Karpas-422 (cell line): Measurements from ENCODE around the gene IPCEF1. TPM values are rescaled to one million over a fixed set of nuclear protein-coding genes. Genes with fewer than 3 reads are reported as not detected.

Experiments used
- DNase-seq: peaks from one replicate; pipeline ENCODE4 v3.0.0-alpha.2; 2015
- H2AFZ ChIP-seq: fragments of 200-600 bp; sonication (generic); 2 replicates; pipeline ENCODE4 v1.6.1; 2014; ENCODE audit warnings: antibody characterized with exemption, low read length, mixed read lengths
- H3K27ac ChIP-seq: fragments of 200-600 bp; sonication (generic); 2 replicates; pipeline ENCODE4 v1.5.1; 2014; ENCODE audit warnings: mild to moderate bottlenecking, low read length, moderate library complexity
- H3K27me3 ChIP-seq: fragments of 200-600 bp; sonication (generic); 2 replicates; pipeline ENCODE4 v1.6.1; 2014; ENCODE audit warnings: low read length, mixed read lengths
- H3K36me3 ChIP-seq: fragments of 200-600 bp; sonication (generic); 2 replicates; pipeline ENCODE4 v1.6.1; 2014; ENCODE audit warnings: low read length, mixed read lengths; ENCODE audit not compliant: insufficient read depth
- H3K4me1 ChIP-seq: fragments of 200-600 bp; sonication (generic); 2 replicates; pipeline ENCODE4 v1.6.1; 2014; ENCODE audit warnings: mild to moderate bottlenecking, low read length, mixed read lengths
- H3K4me2 ChIP-seq: fragments of 200-600 bp; sonication (generic); 2 replicates; pipeline ENCODE4 v1.6.1; 2014; ENCODE audit warnings: low read length, low read depth, mild to moderate bottlenecking; ENCODE audit not compliant: poor library complexity, severe bottlenecking
- H3K4me3 ChIP-seq: fragments of 200-600 bp; sonication (generic); 2 replicates; pipeline ENCODE4 v1.5.1; 2014; ENCODE audit warnings: mild to moderate bottlenecking, antibody characterized with exemption, low read length, mixed read lengths
- H3K79me2 ChIP-seq: fragments of 200-600 bp; sonication (generic); 2 replicates; pipeline ENCODE4 v1.6.1; 2014; ENCODE audit warnings: mild to moderate bottlenecking, low read length, mixed read lengths
- H3K9ac ChIP-seq: fragments of 200-600 bp; sonication (generic); 2 replicates; pipeline ENCODE4 v1.6.0; 2014; ENCODE audit warnings: low read length
- H3K9me2 ChIP-seq: fragments of 200-600 bp; sonication (generic), shearing (Covaris generic); replicated peaks from 2 replicates; pipeline ENCODE4 v1.6.0; 2014; ENCODE audit warnings: mild to moderate bottlenecking, low read length, moderate library complexity; ENCODE audit not compliant: insufficient read depth
- H3K9me3 ChIP-seq: fragments of 300-700, 200-600 bp; sonication (generic); 2 replicates; pipeline ENCODE4 v1.6.1; 2014; ENCODE audit warnings: low read length, mixed read lengths
- H4K20me1 ChIP-seq: fragments of 200-600 bp; sonication (generic); 2 replicates; pipeline ENCODE4 v1.6.1; 2014; ENCODE audit warnings: mild to moderate bottlenecking, antibody characterized with exemption, low read length, low read depth; ENCODE audit not compliant: insufficient read depth
- total RNA-seq: library from RNA; depleted of rRNA; stranded (reverse); fragments of >200 nt; shearing (Covaris generic); gene quantifications from 2 replicates; pipeline ENCODE4 v1.2.3, GENCODE V29; 2014; ENCODE audit warnings: low replicate concordance

IPCEF1 gene
- total RNA-seq, 1 experiment from 2014 or later, result not detected

DNA sequence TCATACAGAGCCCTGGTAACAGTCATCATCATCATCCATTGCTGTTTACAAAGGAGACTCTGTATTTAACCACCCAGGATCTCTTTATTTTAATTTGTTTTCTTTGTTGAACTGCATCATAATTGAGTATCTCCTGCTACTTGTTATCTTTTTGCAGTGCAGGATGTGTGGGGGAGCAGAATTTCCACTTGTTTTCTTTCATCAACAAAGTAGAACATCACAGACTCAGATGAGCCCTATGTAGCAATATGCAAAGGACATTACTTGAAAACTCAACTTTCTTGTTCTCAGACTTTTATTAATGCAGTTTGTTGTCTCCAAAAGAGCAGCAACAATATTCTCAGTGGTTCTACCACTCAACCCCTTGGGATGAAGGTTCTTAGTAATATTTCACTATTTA, 38.7 kb upstream of the IPCEF1 start:
- Histone ChIP-seq H2AFZ (no peak overlapping the region), H3K9me3 (no peaks in the 10 kb centered on the region), H3K27me3 (no peaks in the 10 kb centered on the region), H3K4me1 (no peaks in the 10 kb centered on the region), H3K27ac (no peak overlapping the region), H3K9ac (no peak overlapping the region), H3K36me3 (no peaks in the 10 kb centered on the region), H3K4me2 (no peak overlapping the region), H3K79me2 (no peaks in the 10 kb centered on the region), H3K4me3 (no peak overlapping the region), H3K9me2 (no peaks in the 10 kb centered on the region), H4K20me1 (no peaks in the 10 kb centered on the region)
- DNase-seq, result no peak

DNA sequence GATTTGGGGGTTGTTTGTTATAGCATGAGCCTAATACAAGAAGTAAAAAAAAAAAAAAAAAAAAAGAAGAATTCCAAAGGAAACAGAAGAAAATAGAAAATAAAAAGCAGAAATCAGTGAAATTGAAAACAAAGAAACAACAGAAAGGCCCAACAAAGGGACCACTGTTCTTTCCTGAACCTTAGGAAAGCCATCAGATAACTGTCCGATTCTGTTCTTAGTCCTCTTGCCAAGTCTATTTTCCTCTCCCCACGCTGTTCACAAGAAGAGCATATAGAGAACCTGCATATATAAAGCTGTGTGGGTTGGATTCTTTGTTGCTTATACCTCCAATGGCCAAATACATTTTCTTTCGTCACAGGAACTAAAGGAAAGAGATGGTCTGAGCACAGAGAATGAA, 38.0 kb upstream of the IPCEF1 start:
- no peaks in the 10 kb centered on the region for H4K20me1 ChIP-seq
- no peak overlapping the region for H2AFZ ChIP-seq
- no peak overlapping the region for H3K27ac ChIP-seq
- H3K4me1 ChIP-seq, result no peaks in the 10 kb centered on the region
- H3K9ac ChIP-seq, result no peak overlapping the region
- DNase-seq, result no peak
- H3K27me3 ChIP-seq, result 0 out of 2 replicates have a peak, but pooled peaks cover 2% of the 10 kb centered on the region
- no peak overlapping the region for H3K4me3 ChIP-seq
- H3K36me3 ChIP-seq, result no peaks in the 10 kb centered on the region
- H3K79me2 ChIP-seq, result no peaks in the 10 kb centered on the region
- H3K9me3 ChIP-seq, result no peaks in the 10 kb centered on the region
- no peaks in the 10 kb centered on the region for H3K9me2 ChIP-seq
- no peak overlapping the region for H3K4me2 ChIP-seq

DNA sequence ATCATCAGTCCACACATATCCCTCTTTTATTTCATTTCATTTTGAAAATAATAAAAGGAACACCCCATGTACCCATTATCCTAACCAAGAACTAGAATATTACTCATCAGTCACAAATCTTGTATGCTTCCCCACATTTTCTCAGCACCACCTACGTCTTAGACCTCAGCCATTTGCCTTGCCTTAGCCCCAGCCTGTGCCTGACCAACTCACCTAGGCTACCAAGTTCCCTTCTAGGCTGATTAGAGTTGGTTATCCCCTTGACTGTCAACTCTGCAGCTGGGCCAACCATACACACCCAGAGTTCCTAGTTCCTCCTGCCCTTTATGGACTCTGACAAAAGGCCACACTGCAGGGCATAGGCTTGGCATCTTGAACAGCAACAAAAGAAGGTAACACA, 33.4 kb upstream of the IPCEF1 start:
- H3K27me3 ChIP-seq, result 0 out of 2 replicates have a peak, but pooled peaks cover 2% of the 10 kb centered on the region

GRCh38 chr6:154388803-154389202, 32.2 kb upstream of the IPCEF1 start:
- no peak overlapping the region for H3K27ac ChIP-seq
- H2AFZ ChIP-seq, result no peak overlapping the region
- H3K9me2 ChIP-seq, result no peaks in the 10 kb centered on the region
- 0 out of 2 replicates have a peak, but pooled peaks cover 2% of the 10 kb centered on the region for H3K27me3 ChIP-seq
- DNase-seq, result no peak
- no peaks in the 10 kb centered on the region for H3K79me2 ChIP-seq
- H3K9ac ChIP-seq, result no peak overlapping the region
- no peaks in the 10 kb centered on the region for H3K4me1 ChIP-seq
- H3K36me3 ChIP-seq, result no peaks in the 10 kb centered on the region
- H3K4me3 ChIP-seq, result no peak overlapping the region
- H4K20me1 ChIP-seq, result no peaks in the 10 kb centered on the region
- H3K4me2 ChIP-seq, result no peak overlapping the region
- H3K9me3 ChIP-seq, result no peaks in the 10 kb centered on the region

More for the DNA sequence above, 33.4 kb upstream of the IPCEF1 start:
- Histone ChIP-seq H3K79me2 (no peaks in the 10 kb centered on the region), H2AFZ (no peak overlapping the region), H3K4me2 (no peak overlapping the region), H3K9me3 (no peaks in the 10 kb centered on the region), H3K9me2 (no peaks in the 10 kb centered on the region), H3K9ac (no peak overlapping the region), H3K36me3 (no peaks in the 10 kb centered on the region), H4K20me1 (no peaks in the 10 kb centered on the region), H3K27ac (no peak overlapping the region), H3K4me1 (no peaks in the 10 kb centered on the region), H3K4me3 (no peak overlapping the region)
- DNase-seq, result no peak

GRCh38 chr6:154386848-154387717, 30.5 kb upstream of the IPCEF1 start:
- H3K27ac ChIP-seq, result no peak overlapping the region
- no peaks in the 10 kb centered on the region for H3K9me2 ChIP-seq
- H3K9me3 ChIP-seq, result no peaks in the 10 kb centered on the region
- no peak overlapping the region for H3K4me3 ChIP-seq
- no peaks in the 10 kb centered on the region for H3K4me1 ChIP-seq
- no peaks in the 10 kb centered on the region for H4K20me1 ChIP-seq
- 0 out of 2 replicates have a peak, but pooled peaks cover 2% of the 10 kb centered on the region for H3K27me3 ChIP-seq
- H2AFZ ChIP-seq, result no peak overlapping the region
- H3K36me3 ChIP-seq, result no peaks in the 10 kb centered on the region
- no peaks in the 10 kb centered on the region for H3K79me2 ChIP-seq
- H3K9ac ChIP-seq, result no peak overlapping the region
- no peak for DNase-seq
- H3K4me2 ChIP-seq, result no peak overlapping the region

DNA sequence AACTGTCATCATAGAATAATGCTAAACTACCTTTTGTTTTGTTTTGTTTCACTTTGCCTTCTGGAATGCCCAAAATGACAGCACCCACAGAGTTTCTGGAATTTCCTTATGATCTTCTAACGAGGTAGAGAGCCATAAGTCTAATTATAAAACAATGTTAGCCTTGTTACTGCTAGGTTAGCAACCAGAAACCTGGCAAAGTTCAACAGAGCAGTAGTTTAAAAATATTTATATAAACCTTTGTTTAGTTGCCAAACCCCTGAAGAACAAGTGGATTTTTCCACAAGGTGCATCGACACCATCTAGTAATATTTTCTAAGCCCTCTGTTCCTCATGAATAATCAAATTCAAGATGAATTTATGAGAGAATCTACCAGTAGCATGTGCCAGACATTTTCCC, 27.6 kb upstream of the IPCEF1 start:
- no peak overlapping the region for H3K4me3 ChIP-seq
- H3K4me2 ChIP-seq, result no peak overlapping the region
- no peaks in the 10 kb centered on the region for H3K4me1 ChIP-seq
- DNase-seq, result no peak
- H4K20me1 ChIP-seq, result no peaks in the 10 kb centered on the region
- H3K27ac ChIP-seq, result no peak overlapping the region
- H2AFZ ChIP-seq, result no peak overlapping the region
- no peaks in the 10 kb centered on the region for H3K9me2 ChIP-seq
- H3K9me3 ChIP-seq, result no peaks in the 10 kb centered on the region
- H3K9ac ChIP-seq, result no peak overlapping the region
- no peaks in the 10 kb centered on the region for H3K27me3 ChIP-seq
- no peaks in the 10 kb centered on the region for H3K79me2 ChIP-seq
- H3K36me3 ChIP-seq, result no peaks in the 10 kb centered on the region

DNA sequence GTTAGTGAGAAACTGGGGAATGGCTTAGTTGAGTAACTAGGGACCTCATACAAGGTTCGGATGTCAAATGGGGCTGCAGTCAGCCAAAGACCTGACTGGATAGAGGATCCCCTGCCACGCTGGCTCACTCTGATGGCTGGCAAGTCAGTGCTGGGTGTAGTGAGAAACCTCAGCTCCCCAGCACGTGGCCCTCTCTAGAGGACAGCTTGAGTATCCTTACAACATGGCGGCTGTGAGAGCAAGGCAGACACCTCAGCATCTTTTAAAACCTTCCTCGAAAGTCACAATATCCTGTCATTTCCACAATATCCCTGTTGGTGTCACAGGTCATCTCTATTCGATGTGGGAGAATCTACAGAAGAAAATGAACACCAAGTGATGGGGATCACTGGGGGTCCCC, 26.7 kb upstream of the IPCEF1 start:
- Histone ChIP-seq H3K9ac (no peak overlapping the region), H3K9me3 (no peaks in the 10 kb centered on the region), H3K79me2 (no peaks in the 10 kb centered on the region), H4K20me1 (no peaks in the 10 kb centered on the region), H3K4me2 (no peak overlapping the region), H3K4me1 (no peaks in the 10 kb centered on the region), H3K9me2 (no peaks in the 10 kb centered on the region), H3K27ac (no peak overlapping the region), H2AFZ (no peak overlapping the region), H3K27me3 (no peaks in the 10 kb centered on the region), H3K36me3 (no peaks in the 10 kb centered on the region), H3K4me3 (no peak overlapping the region)
- no peak for DNase-seq

DNA sequence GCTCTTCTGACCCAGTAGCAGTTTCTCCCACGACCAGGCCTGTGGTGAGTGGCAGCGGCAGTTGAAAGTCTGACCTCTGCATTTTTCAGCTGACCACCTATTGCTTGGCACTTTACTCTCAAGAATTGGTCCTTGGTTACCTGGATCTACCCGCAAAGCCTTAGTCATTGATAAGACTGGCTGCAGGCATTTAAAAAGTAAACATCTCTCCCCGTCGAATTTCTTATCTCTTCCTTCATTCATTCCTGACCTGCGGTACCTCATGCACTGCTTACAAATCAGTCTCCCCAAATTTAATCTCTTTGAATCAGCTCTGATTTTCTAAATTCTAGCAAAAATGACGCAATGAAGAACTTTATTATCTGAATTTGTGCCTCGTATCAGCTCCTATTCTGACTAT, 26.1 kb upstream of the IPCEF1 start:
- no peak overlapping the region for H3K27ac ChIP-seq
- DNase-seq, result no peak
- H3K79me2 ChIP-seq, result no peaks in the 10 kb centered on the region
- H3K4me3 ChIP-seq, result no peak overlapping the region
- no peak overlapping the region for H3K4me2 ChIP-seq
- no peaks in the 10 kb centered on the region for H3K36me3 ChIP-seq
- H3K9me3 ChIP-seq, result no peaks in the 10 kb centered on the region
- H3K9me2 ChIP-seq, result no peaks in the 10 kb centered on the region
- H4K20me1 ChIP-seq, result no peaks in the 10 kb centered on the region
- no peaks in the 10 kb centered on the region for H3K4me1 ChIP-seq
- H3K27me3 ChIP-seq, result no peaks in the 10 kb centered on the region
- no peak overlapping the region for H2AFZ ChIP-seq
- H3K9ac ChIP-seq, result no peak overlapping the region
